Iris pigment epithelial cell (primary cell): ENCODE data around the gene CEP72.

Experiments used
- DNase-seq: peaks from one replicate; pipeline ENCODE4 v3.0.0-alpha.2; 2011; ENCODE audit warnings: low read depth

CEP72 gene

GRCh38 chr5:659496-660263, 47.5 kb downstream of the CEP72 start:
- DNase-seq, result no peak

GRCh38 chr5:660491-661030, 48.4 kb downstream of the CEP72 start:
- DNase-seq, result no peak

GRCh38 chr5:661891-662750, 50.0 kb downstream of the CEP72 start:
- no peak for DNase-seq

GRCh38 chr5:662751-663435, 50.8 kb downstream of the CEP72 start:
- DNase-seq, result no peak

- DNase-seq, result no peak
Measured at GRCh38 chr5:663436-664342, 51.5 kb downstream of the CEP72 start.

- DNase-seq, result no peak
Measured at GRCh38 chr5:664343-664993, 52.3 kb downstream of the CEP72 start.

- DNase-seq, result no peak
Measured at GRCh38 chr5:664994-665360, 52.8 kb downstream of the CEP72 start.

- no peak for DNase-seq
Measured at GRCh38 chr5:665541-665955, 53.4 kb downstream of the CEP72 start.

GRCh38 chr5:665956-666711, 54.0 kb downstream of the CEP72 start:
- DNase-seq, result no peak

- no peak for DNase-seq
Measured at GRCh38 chr5:666816-667498, 54.8 kb downstream of the CEP72 start.

- no peak for DNase-seq
Measured at GRCh38 chr5:668283-668995, 56.3 kb downstream of the CEP72 start.

- DNase-seq, result peak; percentile 43
Measured at GRCh38 chr5:669111-669841, 57.1 kb downstream of the CEP72 start.

GRCh38 chr5:669842-670395, 57.8 kb downstream of the CEP72 start:
- DNase-seq, result no peak

- no peak for DNase-seq
Measured at GRCh38 chr5:670396-671270, 58.5 kb downstream of the CEP72 start.

- DNase-seq, result peak; percentile 44
Measured at GRCh38 chr5:671459-672328, 59.6 kb downstream of the CEP72 start.
